ENCODE measurements around the gene LCN6. TPM values are rescaled to one million over a fixed set of nuclear protein-coding genes. Genes with fewer than 3 reads are reported as not detected.
"Not testable (repeated sequence)": the region's sequence is repeated elsewhere in the genome, so short reads cannot be mapped to it uniquely, and the experiment has no call there.

LCN6 gene
- polyA plus RNA-seq, 1 donor (not counting 4 experiments of a cell fraction or from before 2014, with no cell fraction given): not detected

DNA sequence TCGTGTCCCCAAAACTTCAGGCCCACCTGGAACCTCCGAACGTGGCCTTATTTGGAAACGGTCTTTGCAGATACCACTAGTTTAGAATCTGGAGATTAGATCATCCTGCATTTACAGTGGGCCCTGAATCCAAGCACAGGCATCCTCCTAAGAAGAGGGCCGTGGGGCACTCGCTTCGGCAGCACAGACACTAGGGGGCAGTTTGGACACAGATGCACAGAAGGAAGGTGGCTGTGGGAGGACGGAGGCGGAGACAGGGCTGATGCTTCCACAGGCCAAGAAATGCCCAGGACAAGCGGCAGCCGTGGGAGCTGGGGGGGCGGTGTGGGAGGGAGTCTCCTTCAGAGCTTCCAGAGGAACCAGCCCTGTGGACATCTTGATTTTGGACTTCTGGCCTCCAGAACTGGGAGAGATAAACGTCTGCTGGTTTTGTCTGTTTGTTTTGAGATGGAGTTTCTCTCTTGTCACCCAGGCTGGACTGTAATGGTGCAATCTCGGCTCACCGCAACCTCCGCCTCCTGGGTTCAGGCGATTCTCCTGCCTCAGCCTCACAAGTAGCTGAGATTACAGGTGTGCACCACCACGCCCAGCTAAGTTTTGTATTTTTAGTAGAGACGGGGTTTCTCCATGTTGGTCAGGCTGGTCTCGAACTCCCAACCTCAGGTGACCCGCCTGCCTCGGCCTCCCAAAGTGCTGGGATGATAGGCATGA lies 12.7 kb upstream of the LCN6 start:
- TF ChIP-seq, protein P1, sequence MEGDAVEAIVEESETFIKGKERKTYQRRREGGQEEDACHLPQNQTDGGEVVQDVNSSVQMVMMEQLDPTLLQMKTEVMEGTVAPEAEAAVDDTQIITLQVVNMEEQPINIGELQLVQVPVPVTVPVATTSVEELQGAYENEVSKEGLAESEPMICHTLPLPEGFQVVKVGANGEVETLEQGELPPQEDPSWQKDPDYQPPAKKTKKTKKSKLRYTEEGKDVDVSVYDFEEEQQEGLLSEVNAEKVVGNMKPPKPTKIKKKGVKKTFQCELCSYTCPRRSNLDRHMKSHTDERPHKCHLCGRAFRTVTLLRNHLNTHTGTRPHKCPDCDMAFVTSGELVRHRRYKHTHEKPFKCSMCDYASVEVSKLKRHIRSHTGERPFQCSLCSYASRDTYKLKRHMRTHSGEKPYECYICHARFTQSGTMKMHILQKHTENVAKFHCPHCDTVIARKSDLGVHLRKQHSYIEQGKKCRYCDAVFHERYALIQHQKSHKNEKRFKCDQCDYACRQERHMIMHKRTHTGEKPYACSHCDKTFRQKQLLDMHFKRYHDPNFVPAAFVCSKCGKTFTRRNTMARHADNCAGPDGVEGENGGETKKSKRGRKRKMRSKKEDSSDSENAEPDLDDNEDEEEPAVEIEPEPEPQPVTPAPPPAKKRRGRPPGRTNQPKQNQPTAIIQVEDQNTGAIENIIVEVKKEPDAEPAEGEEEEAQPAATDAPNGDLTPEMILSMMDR (optimal IDR thresholded peaks at IDR 0.05 in 1 of 3, IDR thresholded peaks at IDR 0.05 in 1 of 3, conservative IDR thresholded peaks at IDR 0.05 in 1 of 3; ENCODE audit: extremely low read depth in 1 of 3, insufficient read depth in 2 of 3, low read length in 3 of 3): peak; percentile 60 to 90 (median 69)
- H3K9me1 ChIP-seq (ENCODE audit: control insufficient read depth, extremely low read depth, insufficient read depth, low read length); dilution Hi-C loops (cut with MboI; ENCODE audit: extremely low pct_ligation_motif_present, low sequenced_read_pairs); H3K9ac ChIP-seq (ENCODE audit: control insufficient read depth, extremely low read depth, insufficient read depth, low read length); H3K27ac ChIP-seq (ENCODE audit: control insufficient read depth, insufficient read depth, low read length); H3K9me3 ChIP-seq (ENCODE audit: control insufficient read depth, low read depth, low read length); H2AFZ ChIP-seq (ENCODE audit: control insufficient read depth, low read length); H3K4me3 ChIP-seq (ENCODE audit: control insufficient read depth in 2 of 3, extremely low read depth in 1 of 3, insufficient read depth in 2 of 3, low read depth in 1 of 3, low read length in 3 of 3); H3K4me1 ChIP-seq (ENCODE audit: control insufficient read depth, extremely low read depth, insufficient read depth, low read length); H4K20me1 ChIP-seq (ENCODE audit: control insufficient read depth, extremely low read depth, insufficient read depth, low read length); H3K4me2 ChIP-seq (ENCODE audit: control insufficient read depth, extremely low read depth, insufficient read depth, low read depth, low read length); H3K79me2 ChIP-seq (ENCODE audit: control insufficient read depth, insufficient read depth, low read length); H3K36me3 ChIP-seq (ENCODE audit: control insufficient read depth in 2 of 2, extremely low read depth in 1 of 2, insufficient read depth in 2 of 2, low read length in 2 of 2); DNase-seq (ENCODE audit: low read depth, low spot score): not testable (repeated sequence)
- peak; percentile 80 for FAIRE-seq
- peaks cover 22% of the 10 kb centered on the region for H3K27me3 ChIP-seq (ENCODE audit: control insufficient read depth, extremely low read depth, insufficient read depth, low read length)

DNA sequence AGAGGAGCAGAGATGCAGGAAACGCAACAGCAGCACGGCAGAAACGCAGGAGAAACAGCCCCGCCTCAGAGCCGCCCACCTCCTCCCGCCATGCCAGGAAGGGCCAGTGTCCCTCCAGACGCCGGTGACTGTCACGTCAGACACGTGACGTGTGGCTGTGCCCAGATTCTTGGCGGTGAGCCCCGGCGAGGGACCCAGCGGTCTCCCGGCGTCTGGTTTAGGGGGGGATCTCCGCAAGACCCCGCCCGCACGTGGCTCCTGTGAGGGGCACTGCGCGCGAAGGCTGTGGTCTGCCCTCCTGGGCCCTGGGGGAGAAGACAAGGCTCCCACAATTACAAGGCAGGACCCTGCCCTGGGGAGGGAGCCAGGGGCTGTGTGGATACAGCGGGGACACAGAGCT lies 12.1 kb upstream of the LCN6 start:
- Histone ChIP-seq H3K27me3 (ENCODE audit: control insufficient read depth, extremely low read depth, insufficient read depth, low read length) (peaks cover 22% of the 10 kb centered on the region), H3K9me3 (ENCODE audit: control insufficient read depth, low read depth, low read length) (peaks cover 5% of the 10 kb centered on the region), H4K20me1 (ENCODE audit: control insufficient read depth, extremely low read depth, insufficient read depth, low read length) (no peaks in the 10 kb centered on the region), H3K27ac (ENCODE audit: control insufficient read depth, insufficient read depth, low read length) (no peak overlapping the region), H3K36me3 (ENCODE audit: control insufficient read depth in 2 of 2, extremely low read depth in 1 of 2, insufficient read depth in 2 of 2, low read length in 2 of 2) (no peaks in the 10 kb centered on the region), H3K9ac (ENCODE audit: control insufficient read depth, extremely low read depth, insufficient read depth, low read length) (no peak overlapping the region), H3K4me2 (ENCODE audit: control insufficient read depth, extremely low read depth, insufficient read depth, low read depth, low read length) (no peak overlapping the region), H3K4me3 (ENCODE audit: control insufficient read depth in 2 of 3, extremely low read depth in 1 of 3, insufficient read depth in 2 of 3, low read depth in 1 of 3, low read length in 3 of 3) (no peak overlapping the region), H3K79me2 (ENCODE audit: control insufficient read depth, insufficient read depth, low read length) (no peaks in the 10 kb centered on the region), H2AFZ (ENCODE audit: control insufficient read depth, low read length) (no peak overlapping the region), H3K9me1 (ENCODE audit: control insufficient read depth, extremely low read depth, insufficient read depth, low read length) (no peaks in the 10 kb centered on the region), H3K4me1 (ENCODE audit: control insufficient read depth, extremely low read depth, insufficient read depth, low read length) (no peaks in the 10 kb centered on the region)
- FAIRE-seq: no peak
- dilution Hi-C loops (cut with MboI; ENCODE audit: extremely low pct_ligation_motif_present, low sequenced_read_pairs): no loop called here
- TF ChIP-seq EZH2 (IDR thresholded peaks at IDR 0.05; ENCODE audit: low read length): no peak
- TF ChIP-seq, protein P1 (optimal IDR thresholded peaks at IDR 0.05 in 1 of 3, IDR thresholded peaks at IDR 0.05 in 1 of 3, conservative IDR thresholded peaks at IDR 0.05 in 1 of 3; ENCODE audit: extremely low read depth in 1 of 3, insufficient read depth in 2 of 3, low read length in 3 of 3): no peak
- no peak for DNase-seq (ENCODE audit: low read depth, low spot score)
